GM19043 (cell line): Measurements from ENCODE around the gene ALAD.
"Not testable (repeated sequence)": the region's sequence is repeated elsewhere in the genome, so short reads cannot be mapped to it uniquely, and the experiment has no call there.

Experiments
- ATAC-seq: cut with Tn5 transposase; IDR thresholded peaks from one replicate; pipeline ENCODE4 v1.9.1; 2021; ENCODE audit warnings: low read depth; ENCODE audit not compliant: unreplicated experiment

Gene ALAD

DNA sequence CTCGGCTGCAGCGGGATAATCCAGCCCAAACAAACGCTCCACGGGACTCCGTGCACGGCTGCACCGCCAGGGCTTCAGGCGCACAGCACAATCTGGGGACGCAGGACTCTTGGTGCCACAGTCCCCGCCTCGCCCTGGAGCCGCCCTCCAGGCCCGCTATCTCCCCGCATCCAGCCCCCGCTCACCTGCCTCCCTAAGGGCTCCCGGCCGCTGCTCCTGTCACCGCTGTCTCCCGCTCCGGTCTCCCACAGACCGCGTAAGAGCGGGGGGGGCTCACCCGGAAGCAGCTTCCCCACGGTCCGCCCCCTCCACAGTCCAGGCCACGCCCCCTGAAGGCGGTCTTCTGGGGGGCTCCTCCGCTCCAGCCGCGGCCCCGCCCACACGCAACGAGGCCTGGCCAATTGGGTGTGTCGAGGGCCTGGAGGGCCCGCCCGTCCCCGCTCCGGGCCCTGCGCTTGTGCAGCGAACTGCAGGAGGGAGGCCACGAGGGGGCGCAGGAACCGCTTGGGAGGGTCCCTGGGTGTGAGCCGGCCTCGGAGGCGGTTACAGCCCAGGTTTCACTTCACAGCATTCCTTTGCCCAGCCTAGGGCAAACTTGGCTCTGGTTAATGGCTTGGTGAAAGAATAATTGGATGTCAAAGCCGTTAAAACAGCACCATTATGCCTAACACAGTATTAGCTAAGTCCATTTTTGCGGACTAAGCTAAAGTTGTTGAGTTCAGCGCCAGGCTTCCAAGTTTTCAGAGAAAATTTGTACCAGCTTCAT, at the start of gene ALAD:
Gene ALAD, minus strand, starts transcription at position 258 of the 766 bp plus-strand sequence. CDS start 7,725 bp downstream, outside the sequence.
- peak; percentile 99 for ATAC-seq

DNA sequence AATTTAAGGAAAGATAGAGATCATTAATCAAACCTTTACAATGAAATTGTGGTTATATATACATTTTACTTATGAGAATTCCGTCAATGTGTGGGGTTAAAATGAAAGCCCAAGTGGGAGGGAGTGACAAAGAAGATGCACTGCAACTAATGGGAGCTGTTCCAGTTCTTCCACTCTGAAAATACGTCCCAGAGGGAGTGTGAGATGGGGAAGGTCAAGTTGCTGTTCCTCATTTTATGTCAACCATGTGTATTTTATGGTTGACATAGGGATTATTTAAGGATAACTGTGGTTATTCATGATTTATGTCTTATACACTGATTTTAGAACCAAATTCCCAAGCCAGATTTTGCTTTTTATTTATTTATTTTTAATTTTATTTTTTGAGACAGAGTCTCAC, 48.3 kb upstream of the ALAD start:
- no peak for ATAC-seq

DNA sequence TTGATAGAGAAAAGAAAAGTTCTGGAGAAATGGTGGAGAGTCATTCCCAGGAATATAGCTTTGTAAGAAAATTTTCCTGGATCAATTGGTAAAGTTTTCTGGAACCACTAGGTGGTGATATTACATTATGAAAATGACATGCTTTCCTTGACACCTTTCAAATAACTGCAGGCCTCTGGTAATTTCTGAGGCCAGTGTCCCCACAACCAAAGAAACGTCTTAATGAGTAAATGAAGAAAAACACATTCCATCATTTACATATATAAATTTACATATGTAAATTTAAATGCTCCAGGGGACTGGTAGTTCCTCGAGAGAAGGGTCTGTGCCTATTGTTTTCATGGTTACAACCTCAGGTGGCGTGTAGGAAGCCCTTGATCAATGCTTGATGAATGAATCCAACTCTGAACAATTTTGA, 45.2 kb upstream of the ALAD start:
- ATAC-seq = no peak

DNA sequence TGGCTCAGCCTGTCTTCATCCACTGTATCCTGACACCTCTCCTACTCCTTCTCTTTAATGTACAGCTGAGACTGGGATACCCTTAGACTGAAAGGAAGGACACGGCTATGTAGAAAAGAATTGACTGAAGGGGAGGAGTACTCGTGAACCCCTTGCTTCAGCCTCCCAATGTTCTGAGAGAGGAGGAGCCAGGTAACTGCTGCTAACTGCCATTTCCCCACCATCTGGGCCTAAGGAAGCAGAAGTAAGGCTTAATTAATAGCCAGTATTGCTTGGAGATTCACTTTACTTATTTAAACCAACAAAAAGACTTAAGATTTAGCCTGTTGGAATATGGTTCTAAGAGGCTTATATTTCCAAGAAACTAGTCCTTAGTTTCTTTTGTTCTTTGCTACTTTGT, 43.7 kb upstream of the ALAD start:
- ATAC-seq = no peak

DNA sequence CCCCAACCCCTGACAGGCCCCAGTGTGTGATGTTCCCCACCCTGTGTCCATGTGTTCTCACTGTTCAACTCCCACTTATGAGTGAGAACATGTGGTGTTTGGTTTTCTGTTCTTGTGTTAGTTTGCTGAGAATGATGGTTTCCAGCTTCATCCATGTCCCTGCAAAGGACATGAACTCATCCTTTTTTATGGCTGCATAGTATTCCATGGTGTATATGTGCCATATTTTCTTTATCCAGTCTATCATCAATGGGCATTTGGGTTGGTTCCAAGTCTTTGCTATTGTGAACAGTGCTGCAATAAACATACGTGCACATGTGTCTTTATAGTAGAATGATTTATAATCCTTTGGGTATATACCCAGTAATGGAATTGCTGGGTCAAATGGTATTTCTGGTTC, 36.6 kb upstream of the ALAD start:
- not testable (repeated sequence) for ATAC-seq

DNA sequence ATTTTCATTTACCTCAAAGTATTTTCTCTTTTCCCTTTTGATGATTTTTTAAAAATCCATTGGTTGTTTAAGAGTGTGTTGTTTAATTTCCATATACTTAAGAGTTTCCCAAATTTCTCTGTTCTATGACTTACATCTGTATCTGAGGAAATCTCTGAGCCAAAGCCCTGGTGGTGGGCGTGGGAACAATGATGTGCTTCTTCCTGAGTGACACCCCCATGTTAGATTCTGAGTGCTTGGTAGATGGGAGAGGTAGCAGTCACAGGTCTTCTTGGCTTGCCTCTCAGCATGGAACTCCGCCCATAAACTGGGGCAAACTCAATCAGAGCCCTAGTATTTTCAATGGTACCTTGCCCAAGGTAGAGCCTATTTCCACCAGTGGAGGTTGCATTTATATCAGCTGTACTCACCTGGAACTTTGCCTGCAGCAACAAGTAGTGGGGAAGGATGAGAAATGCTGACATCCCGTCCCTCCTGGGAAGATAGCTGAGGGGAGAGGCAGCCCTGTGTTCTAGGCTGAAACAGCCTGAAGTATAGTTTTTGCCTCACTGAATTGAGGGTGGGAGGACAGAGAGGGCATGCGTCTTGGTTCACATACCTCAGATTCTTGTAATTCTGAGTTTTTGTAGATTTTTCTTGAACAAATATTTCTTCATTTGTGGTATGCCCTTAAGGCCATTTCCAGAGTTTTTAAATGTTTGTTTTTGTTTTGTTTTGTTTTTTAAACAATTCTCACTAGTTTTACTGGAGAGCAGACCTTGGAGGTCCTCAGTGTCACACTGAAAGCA, 35.8 kb upstream of the ALAD start:
- ATAC-seq = no peak

DNA sequence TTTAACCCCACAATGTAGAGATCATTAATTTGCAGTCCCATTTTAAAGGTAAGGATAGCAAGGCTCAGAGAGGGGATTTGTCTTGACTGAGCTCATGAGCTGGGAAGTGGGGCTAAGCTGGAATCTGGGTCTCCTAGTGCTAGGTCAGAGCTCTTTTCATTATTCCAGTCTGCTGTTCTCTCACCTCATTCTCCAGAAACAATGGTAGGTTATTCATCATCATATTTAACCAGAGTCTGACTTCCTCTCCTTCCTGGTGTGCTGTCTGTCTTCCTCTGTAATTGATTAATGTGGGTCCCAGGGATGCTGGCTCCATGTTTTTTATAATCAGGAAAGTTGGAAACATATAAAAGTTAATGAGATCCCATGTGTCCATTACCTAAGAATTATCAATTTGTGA, 30.1 kb upstream of the ALAD start:
- no peak for ATAC-seq

DNA sequence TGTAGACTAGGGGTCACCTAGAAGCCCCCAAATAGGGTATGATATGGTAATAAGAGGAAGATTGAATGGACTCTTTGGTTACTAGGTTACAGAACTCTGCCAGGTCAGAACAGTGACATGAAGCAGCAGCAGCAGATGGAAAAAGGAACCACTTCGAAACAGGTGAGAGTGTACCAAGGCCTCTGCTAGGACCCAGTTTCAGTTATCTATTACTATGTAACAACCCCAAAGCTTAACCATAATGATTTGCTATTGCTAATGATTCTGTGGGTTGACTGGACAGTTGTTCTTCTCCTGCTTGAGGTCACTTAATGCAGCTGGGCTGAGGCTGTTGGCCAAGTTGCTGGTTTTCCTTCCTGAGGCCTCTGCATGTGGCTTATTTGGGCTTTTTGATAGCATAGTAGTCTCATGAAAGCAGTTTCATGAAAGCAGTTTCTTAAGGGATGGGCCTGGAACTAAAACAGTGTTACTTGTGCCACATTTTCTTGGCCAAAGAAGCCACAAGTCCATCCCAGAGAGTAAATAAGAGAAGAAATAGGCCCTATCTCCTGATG, 27.1 kb upstream of the ALAD start:
- ATAC-seq = no peak

DNA sequence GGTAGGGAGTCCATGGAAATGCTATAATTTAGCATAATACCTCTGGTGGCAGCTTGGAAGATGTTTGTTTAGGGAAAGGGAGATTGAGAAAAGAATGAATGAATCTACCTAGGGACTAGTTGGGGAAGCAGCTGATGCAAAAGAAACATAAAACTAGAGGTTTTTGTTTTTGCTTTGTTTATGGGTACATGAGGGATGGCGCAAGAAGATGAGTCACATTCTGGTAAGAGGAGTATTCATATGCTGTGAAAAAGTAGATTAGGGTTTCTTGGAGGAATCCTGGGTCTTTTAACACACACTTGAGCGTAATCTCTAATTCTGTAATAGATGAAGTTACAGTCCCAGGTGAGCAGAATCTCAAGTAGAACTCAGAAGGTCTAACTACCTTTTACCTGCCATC, 26.5 kb upstream of the ALAD start:
- ATAC-seq = no peak

DNA sequence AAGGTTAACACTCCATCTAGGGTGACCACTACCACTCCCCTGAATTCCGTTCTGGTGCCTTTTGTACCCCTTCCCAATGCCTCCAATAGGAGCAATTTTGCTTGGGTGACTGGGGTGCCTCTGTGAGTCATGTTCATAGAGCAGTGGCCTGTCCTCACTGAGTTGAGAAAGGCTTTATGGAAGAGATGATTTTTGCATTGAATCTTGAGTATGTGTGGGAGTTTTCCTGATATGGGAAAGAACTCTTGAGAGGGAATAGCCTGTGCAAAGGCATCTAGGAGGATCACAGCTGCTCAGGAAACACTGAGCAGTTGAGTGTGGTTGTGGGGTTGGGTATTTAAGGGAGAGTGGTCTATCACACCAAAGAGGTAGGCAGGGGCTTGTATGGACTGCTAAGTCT, 25.6 kb upstream of the ALAD start:
- no peak for ATAC-seq

DNA sequence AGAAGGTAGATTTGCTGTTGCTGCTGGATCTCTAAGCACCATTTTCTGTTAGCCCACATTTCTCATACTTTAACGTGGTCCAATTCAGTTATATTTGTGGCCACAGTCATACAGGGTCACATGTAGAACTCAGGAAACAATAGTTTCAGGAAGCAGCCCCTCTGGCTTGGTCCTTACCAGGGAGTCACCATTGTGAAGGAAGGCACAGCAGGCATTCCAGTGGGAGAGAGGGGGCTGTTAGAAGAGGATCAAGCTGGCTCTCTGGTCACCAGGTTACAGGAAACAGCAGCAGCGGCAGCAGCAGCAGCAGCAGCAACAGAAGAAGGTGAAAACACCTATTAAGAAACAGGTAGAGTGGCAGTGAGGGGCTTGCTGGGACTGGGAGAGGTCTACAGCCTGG, 24.0 kb upstream of the ALAD start:
- ATAC-seq = no peak

DNA sequence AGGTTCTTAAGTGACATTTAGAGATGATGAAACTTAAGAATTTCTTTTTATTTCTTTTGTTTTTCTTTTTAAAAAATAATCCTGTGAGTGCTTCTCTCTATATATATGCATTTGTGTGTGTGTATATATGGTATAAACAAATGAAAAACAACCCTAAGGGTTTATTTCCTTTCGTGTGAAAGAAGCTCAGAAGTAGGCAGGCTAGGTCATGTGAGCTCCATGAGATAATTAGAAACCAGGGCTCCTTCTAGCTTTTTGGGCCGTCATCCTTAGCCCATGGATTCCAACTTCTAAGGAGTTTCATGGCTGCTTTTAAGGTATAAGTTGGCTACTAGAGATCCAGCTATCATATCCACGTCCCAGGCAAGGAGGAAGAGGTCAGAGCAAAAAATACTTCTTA, 20.6 kb upstream of the ALAD start:
- ATAC-seq = no peak

DNA sequence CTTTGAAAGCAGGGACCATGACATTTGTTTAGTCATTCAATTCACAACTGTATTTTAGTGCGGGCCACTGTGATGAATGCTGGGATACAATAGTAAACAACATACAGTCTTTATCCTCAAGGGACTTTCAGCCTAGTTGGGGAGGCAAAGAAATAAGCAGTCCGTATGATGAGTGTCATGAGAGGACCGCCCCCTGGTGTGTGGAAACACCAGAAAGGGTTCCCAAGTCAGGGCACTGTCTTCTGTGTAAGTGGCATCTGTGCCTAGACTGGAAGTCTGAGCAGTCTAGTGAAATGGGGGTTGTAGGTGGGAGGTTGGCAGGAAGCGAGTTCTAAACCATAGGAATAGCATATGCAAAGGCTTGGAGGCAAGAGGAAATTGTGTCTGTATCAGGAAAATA, 16.3 kb upstream of the ALAD start:
- ATAC-seq = no peak

DNA sequence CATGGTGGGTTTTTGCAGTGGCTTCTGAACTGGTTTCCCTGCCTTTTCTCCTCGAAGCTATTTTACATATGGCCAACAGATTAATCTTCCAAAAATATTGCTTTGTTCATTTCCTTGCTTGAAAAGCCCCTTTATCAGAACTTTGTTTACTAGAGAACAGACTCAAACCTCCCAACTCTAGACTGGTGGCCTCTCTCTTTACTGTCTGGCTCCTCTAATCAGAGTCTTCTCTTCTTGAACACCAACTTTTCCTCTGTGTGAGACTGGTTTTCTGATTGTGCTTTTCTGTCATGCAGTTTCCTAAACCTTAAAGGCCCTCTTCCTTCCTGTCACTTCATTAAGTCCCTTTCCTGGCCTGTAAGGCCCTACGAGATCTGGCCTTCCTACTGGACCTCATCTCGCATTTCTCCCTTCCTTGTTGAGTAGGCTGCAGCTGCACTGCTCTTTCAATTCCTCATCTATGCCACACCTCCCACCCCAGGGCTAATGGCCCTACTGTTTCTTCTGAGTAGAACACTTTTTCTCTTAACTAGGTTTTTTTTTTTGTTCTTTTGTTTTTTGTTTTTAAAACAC, 15.2 kb upstream of the ALAD start:
- peak; percentile 97 for ATAC-seq

DNA sequence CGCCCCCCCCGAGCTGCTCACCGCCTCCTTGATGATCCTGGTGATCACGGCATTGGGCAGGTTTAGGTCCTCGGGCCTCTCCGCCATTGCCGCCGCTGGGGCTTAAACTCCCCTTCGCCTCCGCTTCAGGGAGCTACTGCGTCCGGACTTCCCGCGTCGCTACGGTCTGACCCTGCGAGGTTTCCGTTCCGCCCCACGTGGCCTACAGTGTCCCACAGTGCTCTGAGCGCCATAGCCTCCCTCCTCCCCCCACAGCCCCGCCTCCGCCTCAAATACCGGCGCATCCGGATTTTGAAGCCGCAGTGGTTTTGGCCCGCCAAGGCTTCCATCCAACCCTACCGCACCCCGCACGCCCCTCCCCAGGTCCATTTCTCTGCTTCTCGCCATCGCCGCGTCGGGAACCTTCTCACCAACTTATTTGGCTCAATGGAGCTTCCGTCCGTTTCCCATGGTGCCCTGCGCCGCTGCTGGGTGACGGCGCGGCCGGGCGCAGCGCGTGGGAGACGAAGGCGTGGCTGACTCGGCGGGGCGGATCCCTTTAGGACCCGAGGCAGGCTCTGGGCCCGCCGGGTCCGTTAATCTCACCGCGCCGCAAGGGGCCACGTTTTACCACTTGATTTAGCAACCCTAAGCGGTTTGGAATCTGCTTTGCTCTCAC, 9.3 kb upstream of the ALAD start, which contains the start of the genes C9orf43 and POLE3:
Gene C9orf43, plus strand, starts transcription at position 541 of the 658 bp plus-strand sequence. CDS start 2,747 bp downstream, outside the sequence.
Gene POLE3, minus strand, starts transcription at position 469 of the 658 bp plus-strand sequence. Its CDS starts 382 bp downstream, at position 87.
- peak; percentile 91 for ATAC-seq

DNA sequence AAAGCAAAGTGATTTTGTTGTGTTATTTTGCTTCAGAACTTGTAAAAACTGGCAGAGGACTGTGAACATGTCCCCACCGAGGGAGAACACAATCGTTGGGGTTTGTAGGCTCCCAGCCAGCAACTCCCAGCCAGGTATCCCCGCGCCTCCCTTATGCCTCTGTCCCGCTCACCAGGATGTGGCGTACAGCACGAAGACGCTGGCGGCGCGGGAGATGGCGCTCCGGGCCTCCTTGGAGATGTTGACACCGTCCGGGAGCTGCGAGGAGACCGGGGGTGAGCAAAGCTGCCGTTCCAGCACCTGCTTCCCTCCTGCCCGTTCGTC, 8.8 kb upstream of the ALAD start:
- peak; percentile 2 for ATAC-seq

DNA sequence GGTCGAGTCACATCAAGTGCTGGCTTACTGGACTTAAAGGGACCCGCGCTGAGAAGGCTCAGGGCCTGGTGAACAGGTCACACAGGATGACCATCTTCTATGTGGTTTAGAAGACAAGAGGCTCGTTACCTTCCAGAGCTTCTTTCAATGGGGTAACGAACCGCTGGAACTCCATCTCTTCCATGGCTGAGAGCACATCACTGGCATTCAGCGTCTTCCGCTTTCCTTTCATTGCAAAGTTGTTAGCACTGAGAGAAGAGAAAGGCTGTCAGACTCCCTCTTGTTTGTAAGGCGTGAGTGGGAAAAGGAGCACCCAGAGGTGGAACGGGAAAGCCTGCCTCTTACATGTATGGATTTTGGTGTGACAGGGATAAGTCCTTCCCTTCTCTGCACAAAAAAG, 8.4 kb upstream of the ALAD start:
- ATAC-seq = no peak

DNA sequence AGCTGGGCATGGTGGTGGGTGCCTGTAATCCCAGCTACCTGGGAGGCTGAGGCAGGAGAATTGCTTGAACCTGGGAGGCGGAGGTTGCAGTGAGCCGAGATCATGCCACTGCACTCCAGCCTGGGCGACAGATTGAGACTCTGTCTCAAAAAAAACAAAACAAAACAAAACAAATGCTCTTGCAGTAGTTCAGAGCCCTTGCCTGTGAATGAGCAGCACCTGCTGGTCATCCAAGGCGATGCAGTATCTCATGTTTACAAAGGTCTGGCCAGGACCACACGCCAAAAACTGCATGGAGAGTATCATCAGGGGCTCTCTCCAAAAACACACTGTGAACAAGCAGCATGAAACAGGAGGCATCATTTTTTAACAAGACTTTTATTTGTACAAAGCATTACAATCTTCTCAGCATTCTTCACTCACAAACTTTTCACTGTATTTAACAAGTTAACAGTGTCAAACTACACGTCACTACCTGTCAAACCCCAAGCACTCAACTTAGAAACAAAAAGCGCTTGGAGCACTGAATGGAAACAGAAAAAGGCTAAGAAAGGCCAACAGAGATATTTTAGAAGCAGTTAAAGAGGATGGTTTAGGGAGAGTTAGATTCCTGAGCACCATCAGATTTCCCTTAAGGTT, 5.9 kb upstream of the ALAD start:
- ATAC-seq = peak; percentile 28

DNA sequence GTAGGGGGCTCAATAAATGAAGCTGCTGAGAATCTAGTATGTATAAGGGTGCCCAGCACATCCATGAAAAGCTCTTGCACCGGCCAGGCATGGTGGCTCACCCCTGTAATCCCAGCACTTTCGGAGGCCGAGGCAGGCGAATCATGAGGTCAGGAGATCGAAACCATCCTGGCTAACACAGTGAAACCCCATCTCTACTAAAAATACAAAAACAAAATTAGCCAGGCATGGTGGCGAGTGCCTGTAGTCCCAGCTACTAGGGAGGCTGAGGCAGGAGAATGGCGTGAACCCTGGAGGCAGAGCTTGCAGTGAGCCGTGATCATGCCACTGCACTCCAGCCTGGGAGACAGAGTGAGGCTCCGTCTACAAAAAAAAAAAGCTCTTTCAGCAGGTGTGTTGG, 5.3 kb upstream of the ALAD start:
- ATAC-seq = not testable (repeated sequence)

DNA sequence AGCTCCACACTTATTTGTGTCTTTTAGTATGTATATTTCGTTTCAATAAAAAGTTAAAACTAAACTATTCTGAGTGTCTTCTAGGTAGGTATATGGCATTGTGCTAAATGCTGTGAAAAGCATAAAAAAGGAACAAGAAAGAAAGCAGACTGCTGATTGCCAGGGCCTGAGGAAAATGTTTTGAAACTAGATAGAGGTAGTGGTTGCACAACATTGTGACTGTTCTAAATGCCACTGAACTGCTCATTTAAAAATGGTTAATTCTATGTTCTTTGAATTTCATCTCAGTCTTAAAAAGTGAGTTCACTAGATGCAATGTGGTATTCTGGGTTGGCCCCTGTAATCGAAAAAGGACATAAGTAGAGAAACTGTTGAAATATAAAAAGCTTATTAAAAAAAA, 2.6 kb upstream of the ALAD start:
- ATAC-seq = no peak
